ENCODE data around the gene CHID1. TPM values are rescaled to one million over a fixed set of nuclear protein-coding genes. Genes with fewer than 3 reads are reported as not detected.

CHID1 gene
- total RNA-seq, 2 experiments from 2014 or later, result 69.8 to 72.0 TPM

GRCh38 chr11:837990-838307 lies 72.7 kb downstream of the CHID1 start:
- no peak for TF ChIP-seq CTCF (IDR thresholded peaks at IDR 0.05)
- intact Hi-C loops (cut with micrococcal nuclease), result no loop called here
- no peak for ATAC-seq
- Mint-ChIP-seq H3K27ac (no peak overlapping the region), H3K36me3 (ENCODE audit: low read depth) (peaks cover 19% of the 10 kb centered on the region), H3K27me3 (peaks cover 3% of the 10 kb centered on the region), H3K9me3 (no peaks in the 10 kb centered on the region), H3K4me1 (ENCODE audit: low read depth) (peaks cover 28% of the 10 kb centered on the region), H3K4me3 (no peak overlapping the region)
- DNase-seq, result no peak
- ChIA-PET CTCF (interaction anchor here (1.9 kb wide), 1 partner anchor 10 kb away, joined by 7 read pairs; no protein-coding TSS in a partner anchor), POLR2A (interaction anchor here (8.2 to 21.1 kb wide), 2 partner anchors 9 to 22 kb away, joined by 81 to 273 read pairs; partner anchors contain the start of genes CD151, CRACR2B, PNPLA2 and RPLP2)

- no peak overlapping the region for H3K27ac Mint-ChIP-seq
- intact Hi-C loops (cut with micrococcal nuclease), result no loop called here
- H3K27me3 Mint-ChIP-seq, result peaks cover 3% of the 10 kb centered on the region
- CTCF ChIA-PET, result interaction anchor here (1.9 kb wide), 1 partner anchor 10 kb away, joined by 7 read pairs; no protein-coding TSS in a partner anchor
- POLR2A ChIA-PET, result interaction anchor here (8.2 to 21.1 kb wide), 2 partner anchors 9 to 22 kb away, joined by 81 to 273 read pairs; partner anchors contain the start of genes CD151, CRACR2B, PNPLA2 and RPLP2
- no peak for DNase-seq
- no peak overlapping the region for H3K4me3 Mint-ChIP-seq
- TF ChIP-seq CTCF (IDR thresholded peaks at IDR 0.05), result no peak
- H3K4me1 Mint-ChIP-seq (ENCODE audit: low read depth), result peaks cover 28% of the 10 kb centered on the region
- H3K36me3 Mint-ChIP-seq (ENCODE audit: low read depth), result peaks cover 19% of the 10 kb centered on the region
- H3K9me3 Mint-ChIP-seq, result no peaks in the 10 kb centered on the region
- ATAC-seq, result no peak
Measured at GRCh38 chr11:837189-837989, 73.2 kb downstream of the CHID1 start.

GRCh38 chr11:836700-837099 lies 73.9 kb downstream of the CHID1 start:
- DNase-seq (no peak), ATAC-seq (no peak)
- intact Hi-C loops (cut with micrococcal nuclease), result no loop called here
- H3K36me3 Mint-ChIP-seq (ENCODE audit: low read depth), result peaks cover 19% of the 10 kb centered on the region
- CTCF ChIA-PET, result interaction anchor here (1.9 kb wide), 1 partner anchor 11 kb away, joined by 7 read pairs; no protein-coding TSS in a partner anchor
- H3K9me3 Mint-ChIP-seq, result no peaks in the 10 kb centered on the region
- no peak overlapping the region for H3K27ac Mint-ChIP-seq
- peaks cover 29% of the 10 kb centered on the region for H3K4me1 Mint-ChIP-seq (ENCODE audit: low read depth)
- POLR2A ChIA-PET, result interaction anchor here (0.8 to 21.1 kb wide), 2 partner anchors 12 to 21 kb away, joined by 3 to 273 read pairs; partner anchors contain the start of genes PNPLA2 and RPLP2
- no peak overlapping the region for H3K4me3 Mint-ChIP-seq
- no peak for TF ChIP-seq CTCF (IDR thresholded peaks at IDR 0.05)
- peaks cover 5% of the 10 kb centered on the region for H3K27me3 Mint-ChIP-seq

- no peak overlapping the region for H3K4me3 Mint-ChIP-seq
- DNase-seq, result no peak
- no peaks in the 10 kb centered on the region for H3K9me3 Mint-ChIP-seq
- ATAC-seq, result no peak
- POLR2A ChIA-PET, result interaction anchor here (0.8 to 21.1 kb wide), 2 partner anchors 12 to 20 kb away, joined by 3 to 273 read pairs; partner anchors contain the start of genes PNPLA2 and RPLP2
- no peak for TF ChIP-seq CTCF (IDR thresholded peaks at IDR 0.05)
- CTCF ChIA-PET, result no interaction called here
- H3K4me1 Mint-ChIP-seq (ENCODE audit: low read depth), result peaks cover 30% of the 10 kb centered on the region
- peaks cover 9% of the 10 kb centered on the region for H3K27me3 Mint-ChIP-seq
- H3K27ac Mint-ChIP-seq, result no peak overlapping the region
- intact Hi-C loops (cut with micrococcal nuclease), result no loop called here
- H3K36me3 Mint-ChIP-seq (ENCODE audit: low read depth), result peaks cover 19% of the 10 kb centered on the region
Measured at GRCh38 chr11:836274-836673, 74.3 kb downstream of the CHID1 start.

All from activated CD8-positive, alpha-beta T cell treated with anti-CD3 and anti-CD28 coated beads for 36 hours (primary cell).